SK-N-SH treated with all-trans-retinoic acid at 6 μM for 48 hours (cell line): ENCODE results near the gene CFAP97.

Experiments used
- ISL1 ChIP-seq: fragments of 250-450 bp; sonication (Bioruptor Pico); IDR thresholded peaks from 2 replicates; pipeline ENCODE4 v2.1.2; 2022; ENCODE audit warnings: mild to moderate bottlenecking, moderate library complexity
- TCF4 ChIP-seq: fragments of 250-450 bp; sonication (Bioruptor Pico); IDR thresholded peaks from 2 replicates; pipeline ENCODE4 v1.8.0; 2021; ENCODE audit warnings: mild to moderate bottlenecking, moderate library complexity, borderline replicate concordance
- ZFP3 ChIP-seq: fragments of 250-450 bp; sonication (Bioruptor Pico); IDR thresholded peaks from 2 replicates; pipeline ENCODE4 v1.5.0; 2020; ENCODE audit warnings: mild to moderate bottlenecking, moderate library complexity
- ZFP30 ChIP-seq: fragments of 450-650 bp; formaldehyde crosslinking; IDR thresholded peaks from 2 replicates; pipeline ENCODE4 v1.5.0; 2022; ENCODE audit warnings: mild to moderate bottlenecking, moderate library complexity
- ZNF8 ChIP-seq: fragments of 450-650 bp; formaldehyde crosslinking; IDR thresholded peaks from 2 replicates; pipeline ENCODE4 v1.5.0; 2020; ENCODE audit warnings: mild to moderate bottlenecking, moderate library complexity
- TF ChIP-seq, protein P1 (sequence below): fragments of 250-450 bp; sonication (Bioruptor Pico); IDR thresholded peaks from 2 replicates; pipeline ENCODE4 v1.8.0; 2020; ENCODE audit warnings: mild to moderate bottlenecking, moderate library complexity, borderline replicate concordance

DNA sequence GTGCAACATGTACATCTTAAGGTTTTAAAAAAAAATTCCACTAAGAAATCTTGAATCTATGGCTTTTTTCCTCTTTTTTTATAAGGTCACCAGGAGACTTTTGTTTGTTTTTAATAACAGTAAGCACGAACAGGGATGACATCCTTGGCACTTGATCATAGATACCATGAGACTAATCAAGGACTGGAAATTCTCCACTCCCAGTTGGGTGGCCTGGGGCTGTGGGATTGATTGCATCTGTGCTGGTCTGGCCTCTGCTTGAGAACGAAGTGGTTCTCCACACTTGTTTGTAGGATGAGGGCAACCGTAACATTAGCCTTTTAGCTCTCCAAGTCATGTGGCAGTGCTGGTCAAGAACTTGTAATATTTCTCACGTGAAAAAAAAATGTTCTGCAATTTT is 41.0 kb upstream of the CFAP97 start:
- TF ChIP-seq, protein P1, sequence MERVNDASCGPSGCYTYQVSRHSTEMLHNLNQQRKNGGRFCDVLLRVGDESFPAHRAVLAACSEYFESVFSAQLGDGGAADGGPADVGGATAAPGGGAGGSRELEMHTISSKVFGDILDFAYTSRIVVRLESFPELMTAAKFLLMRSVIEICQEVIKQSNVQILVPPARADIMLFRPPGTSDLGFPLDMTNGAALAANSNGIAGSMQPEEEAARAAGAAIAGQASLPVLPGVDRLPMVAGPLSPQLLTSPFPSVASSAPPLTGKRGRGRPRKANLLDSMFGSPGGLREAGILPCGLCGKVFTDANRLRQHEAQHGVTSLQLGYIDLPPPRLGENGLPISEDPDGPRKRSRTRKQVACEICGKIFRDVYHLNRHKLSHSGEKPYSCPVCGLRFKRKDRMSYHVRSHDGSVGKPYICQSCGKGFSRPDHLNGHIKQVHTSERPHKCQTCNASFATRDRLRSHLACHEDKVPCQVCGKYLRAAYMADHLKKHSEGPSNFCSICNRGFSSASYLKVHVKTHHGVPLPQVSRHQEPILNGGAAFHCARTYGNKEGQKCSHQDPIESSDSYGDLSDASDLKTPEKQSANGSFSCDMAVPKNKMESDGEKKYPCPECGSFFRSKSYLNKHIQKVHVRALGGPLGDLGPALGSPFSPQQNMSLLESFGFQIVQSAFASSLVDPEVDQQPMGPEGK (CRISPR knock-in tag) = no peak
- TF ChIP-seq ISL1 (CRISPR knock-in tag) (no peak), ZFP3 (CRISPR knock-in tag) (no peak), TCF4 (CRISPR knock-in tag) (peak; percentile 51; the same call in 1 of the 2 replicates), ZFP30 (CRISPR knock-in tag) (no peak), ZNF8 (CRISPR knock-in tag) (no peak)
